GM18909 (cell line): ENCODE measurements around the gene USP10.

ENCODE experiments used
- ATAC-seq: cut with Tn5 transposase; IDR thresholded peaks from one replicate; pipeline ENCODE4 v1.9.1; 2021; ENCODE audit warnings: mild to moderate bottlenecking; ENCODE audit not compliant: unreplicated experiment, poor library complexity

The USP10 gene

DNA sequence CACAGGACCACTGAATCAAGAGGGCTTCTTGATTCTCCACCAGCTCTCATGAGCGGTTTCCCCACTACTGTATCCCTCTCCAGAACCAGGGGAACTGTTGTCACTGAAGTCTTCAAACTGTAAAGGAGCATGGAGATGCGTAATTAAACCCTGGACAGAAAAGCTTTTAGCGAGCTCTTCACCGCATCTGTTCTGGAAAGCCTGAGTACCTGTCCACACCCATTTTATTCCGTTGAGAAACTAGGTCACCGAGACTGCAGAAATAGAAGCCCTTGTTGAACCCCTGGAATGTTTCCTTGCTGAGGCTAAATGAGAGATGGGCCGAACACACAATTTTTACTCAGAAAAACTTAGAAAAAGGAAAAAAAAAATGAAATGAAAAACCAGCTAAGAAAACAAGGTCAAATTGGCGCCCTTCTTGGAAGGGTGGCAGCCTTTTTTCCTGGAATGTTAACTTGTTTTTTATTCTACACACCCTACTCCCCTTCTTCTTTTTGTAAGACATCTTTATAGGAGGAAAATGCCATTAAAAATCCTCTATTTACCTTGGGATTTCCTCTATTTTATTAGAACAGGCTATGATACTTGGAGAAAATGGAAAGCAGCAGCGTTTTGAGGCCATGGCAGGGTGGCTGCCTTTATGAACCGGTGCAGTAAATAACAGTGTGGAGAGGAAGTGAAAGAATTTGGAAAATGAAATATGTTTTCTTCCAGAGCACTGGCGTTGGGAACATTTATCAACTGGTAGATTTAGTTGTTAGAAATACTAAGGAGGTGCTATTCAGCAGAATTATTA is 67.4 kb downstream of the USP10 start:
- no peak for ATAC-seq

DNA sequence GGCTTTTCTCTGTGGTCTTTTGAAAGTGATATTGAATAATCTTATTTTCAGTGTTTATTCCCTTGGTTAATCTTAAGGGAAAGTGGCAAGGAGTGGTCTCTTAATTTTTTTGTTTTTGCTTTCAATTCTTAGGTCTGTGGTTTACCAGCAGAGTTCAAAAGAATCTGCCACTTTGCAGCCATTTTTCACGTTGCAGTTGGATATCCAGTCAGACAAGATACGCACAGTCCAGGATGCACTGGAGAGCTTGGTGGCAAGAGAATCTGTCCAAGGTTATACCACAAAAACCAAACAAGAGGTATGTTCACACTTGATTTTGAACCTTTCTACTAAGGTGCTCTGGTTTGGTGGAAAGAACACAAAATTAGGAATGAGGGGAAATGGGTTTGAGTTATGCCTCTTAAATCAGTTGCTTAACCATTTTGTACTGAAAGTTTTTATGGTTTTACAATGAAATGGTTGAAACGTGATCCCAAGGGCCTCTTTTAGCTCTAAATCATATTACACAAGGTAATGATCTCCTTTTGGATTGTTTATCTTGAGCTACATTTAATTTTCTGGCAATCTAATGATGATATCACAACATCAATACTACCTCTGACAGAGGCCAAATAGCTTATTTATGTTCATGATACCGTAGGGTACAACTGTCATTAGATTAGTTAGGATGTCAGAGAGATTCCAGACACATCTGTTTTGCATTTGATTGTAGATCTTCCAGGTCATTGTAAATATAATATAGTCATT is 68.4 kb downstream of the USP10 start:
- no peak for ATAC-seq

DNA sequence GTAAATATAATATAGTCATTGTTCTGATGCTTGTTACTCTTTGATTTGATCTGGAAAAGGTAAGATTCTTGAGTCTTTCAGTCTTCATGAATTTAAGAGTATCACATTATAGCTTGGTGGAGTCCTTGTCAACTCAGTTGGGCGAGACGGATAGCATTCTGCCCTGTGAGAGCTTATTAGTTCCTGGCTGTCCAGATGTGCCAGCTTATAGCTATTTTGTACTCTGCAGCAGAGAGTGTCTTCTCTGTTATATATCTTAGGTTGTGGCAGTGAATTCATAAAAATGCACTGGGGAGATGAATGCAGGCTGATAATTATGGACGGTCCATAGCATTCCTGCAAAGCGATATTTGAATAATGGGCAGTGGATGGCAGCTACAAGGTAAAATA is 69.0 kb downstream of the USP10 start:
- no peak for ATAC-seq

DNA sequence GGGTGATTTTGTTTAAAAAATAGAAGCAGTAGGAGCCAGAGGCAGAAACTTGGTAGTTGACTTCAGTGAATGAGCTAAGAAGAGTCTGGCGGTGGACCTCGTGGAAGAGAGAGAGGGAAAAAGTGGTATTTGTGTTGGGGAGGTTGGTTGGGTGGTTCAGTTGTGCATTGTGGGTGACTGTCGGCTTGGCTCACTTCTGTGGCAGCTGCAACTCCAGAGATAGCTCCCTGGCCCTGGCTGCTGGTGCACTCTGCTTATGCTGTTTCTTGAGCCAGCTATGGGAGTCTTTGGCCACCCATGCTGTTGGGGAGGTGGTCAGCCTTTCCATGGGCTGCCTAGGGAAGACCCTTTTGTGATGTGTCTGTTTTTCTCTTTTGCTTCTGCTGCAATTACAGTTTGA is 69.6 kb downstream of the USP10 start:
- ATAC-seq: no peak

DNA sequence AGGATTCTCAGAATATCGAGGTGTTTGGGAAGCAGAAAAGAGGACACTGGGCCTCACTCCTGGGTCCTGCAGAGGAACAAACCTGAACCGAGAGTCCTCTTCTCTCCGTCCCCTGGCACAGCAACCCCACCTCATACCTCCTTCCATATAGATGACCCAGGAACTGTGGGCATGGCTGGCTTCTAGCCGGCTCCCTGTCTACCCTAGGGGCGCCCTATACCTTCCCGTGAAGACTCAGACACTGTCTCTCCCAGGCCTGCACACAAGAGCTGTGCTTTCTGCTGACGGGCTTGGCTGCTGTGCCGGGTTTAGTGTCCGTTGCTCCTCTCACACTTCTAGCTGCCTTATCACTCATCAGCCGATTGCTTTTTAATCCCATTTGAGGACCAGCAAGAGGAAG is 73.5 kb downstream of the USP10 start:
- no peak for ATAC-seq

DNA sequence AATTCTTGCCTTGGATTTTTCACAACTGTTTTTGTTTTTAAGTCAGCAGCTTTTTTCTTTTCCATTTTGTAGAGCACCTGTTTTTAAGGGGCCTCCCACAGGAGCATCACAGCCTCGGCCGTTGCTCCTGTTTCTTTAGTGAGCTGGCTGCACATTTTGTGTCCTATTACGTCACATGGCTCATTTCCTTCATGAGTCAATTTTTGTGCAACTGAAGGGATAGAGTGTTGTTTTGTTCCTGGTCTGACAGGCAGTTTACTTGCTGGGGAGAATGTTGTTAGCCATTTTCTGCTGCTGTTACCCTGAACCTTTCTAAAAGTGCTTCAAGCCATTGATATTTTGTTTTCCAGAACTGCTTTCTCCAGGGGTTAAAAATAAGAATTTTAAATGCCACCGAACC is 75.0 kb downstream of the USP10 start:
- ATAC-seq: no peak

DNA sequence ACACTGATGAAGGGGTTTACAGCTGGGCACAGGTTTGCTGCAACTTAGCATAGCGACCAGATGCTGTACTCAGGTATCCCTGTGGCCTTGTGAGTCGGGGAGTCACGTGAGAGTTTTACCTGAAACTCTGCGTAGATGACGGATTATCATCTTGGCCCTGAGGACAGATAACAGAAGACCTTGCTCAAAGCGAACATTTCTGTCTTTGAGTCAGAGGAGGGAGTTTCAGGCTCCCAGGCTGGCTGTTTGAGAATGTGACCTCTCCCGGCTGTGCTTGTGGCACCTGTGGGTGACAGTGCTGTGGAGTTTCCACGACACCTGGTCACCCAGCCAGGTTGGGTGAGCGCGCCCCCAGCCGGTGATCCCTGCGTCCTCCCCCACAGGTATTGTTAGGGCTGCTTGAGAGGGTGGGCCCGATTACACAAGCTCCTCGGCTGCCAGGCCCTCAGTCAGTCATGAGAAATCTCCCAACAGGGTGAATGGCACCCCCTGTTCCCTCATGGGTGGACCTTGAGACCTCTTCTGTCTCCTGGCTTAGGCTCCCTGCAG is 75.5 kb downstream of the USP10 start:
- ATAC-seq: no peak

DNA sequence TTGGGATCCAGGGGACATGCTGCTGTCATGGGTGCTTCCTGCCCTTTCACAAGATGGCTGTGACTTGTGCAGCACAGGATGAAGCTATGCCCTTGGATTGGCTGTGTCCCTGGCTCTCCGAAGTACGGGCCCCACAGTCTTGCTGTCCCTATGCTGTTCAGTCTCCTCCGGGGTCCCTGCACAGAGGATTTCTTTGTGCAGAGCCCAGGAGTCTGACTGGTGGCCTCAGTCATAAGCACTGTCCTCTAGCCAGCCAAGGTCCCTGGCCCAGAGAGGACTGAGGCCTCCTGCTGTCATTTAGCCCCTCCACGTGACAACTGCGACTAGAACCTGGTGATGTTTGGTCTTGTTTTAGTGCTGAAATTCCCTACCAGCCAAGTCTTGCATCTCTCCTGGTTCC is 77.6 kb downstream of the USP10 start:
- no peak for ATAC-seq

DNA sequence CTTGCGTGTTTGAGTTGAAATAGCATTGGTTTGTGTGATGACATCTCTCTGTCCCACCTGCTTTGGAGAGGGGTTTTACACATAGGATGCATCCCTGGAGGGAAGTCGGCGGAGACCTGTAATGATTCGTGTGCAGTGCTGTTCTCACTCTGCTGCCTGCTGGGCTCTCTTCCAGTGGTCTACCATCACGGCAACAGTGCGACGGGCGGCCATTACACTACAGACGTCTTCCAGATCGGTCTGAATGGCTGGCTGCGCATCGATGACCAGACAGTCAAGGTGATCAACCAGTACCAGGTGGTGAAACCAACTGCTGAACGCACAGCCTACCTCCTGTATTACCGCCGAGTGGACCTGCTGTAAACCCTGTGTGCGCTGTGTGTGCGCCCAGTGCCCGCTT is 78.9 kb downstream of the USP10 start:
- ATAC-seq: no peak

DNA sequence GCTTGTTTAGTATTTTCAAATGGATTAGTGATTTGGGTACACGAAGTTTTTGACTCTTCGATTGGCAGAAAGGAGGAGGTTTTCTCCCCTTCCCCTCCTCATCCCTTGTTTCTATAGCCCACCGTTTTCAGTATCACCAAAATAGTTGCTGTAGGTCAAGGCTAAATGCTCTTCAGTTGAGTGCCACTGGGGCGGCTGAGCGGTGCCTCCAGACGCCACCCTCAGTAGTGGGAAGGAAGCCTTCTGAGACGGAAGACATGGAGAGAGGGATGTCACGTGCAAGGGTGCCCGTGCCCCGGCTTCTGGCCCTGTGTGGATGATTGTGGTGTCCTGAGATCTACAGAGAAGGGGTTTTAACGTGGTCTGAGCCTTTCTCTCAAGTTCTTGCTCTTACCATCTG is 80.3 kb downstream of the USP10 start:
- ATAC-seq: no peak

DNA sequence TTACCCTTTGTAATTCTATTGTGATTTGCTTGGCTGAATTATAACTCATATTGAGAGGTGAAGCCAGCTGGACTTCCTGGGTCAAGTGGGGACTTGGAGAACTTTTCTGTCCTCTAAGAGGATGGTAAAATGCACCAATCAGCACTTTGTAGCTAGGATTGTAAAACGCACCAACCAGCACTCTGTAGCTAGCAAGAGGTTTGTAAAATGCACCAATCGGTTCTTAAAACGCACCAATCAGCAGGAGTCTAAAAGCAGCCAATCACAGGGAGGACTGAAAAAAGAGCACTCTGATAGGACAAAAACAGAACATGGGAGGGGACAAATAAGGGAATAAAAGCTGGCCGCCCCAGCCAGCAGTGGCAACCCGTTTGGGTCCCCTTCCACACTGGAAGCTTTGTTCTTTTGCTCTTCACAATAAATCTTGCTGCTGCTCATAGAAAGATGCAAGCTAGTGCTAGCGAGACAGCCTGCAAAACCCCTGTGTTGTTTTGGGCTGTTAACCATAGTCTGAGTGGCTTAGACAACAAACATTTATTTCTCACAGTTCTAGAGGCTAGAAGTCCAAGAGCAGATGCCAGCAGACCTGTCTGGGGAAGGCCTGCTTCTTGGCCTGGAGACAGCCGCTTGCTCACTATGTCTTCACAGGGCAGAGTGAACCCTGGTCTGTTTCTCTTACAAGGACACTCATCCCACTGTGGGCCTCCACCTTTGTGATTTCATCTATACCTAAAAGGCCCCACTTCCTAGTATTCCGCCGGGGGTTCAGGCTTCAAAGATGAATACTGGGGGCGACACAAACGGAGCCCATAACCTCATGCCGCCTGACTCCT is 81.0 kb downstream of the USP10 start:
- ATAC-seq: no peak

DNA sequence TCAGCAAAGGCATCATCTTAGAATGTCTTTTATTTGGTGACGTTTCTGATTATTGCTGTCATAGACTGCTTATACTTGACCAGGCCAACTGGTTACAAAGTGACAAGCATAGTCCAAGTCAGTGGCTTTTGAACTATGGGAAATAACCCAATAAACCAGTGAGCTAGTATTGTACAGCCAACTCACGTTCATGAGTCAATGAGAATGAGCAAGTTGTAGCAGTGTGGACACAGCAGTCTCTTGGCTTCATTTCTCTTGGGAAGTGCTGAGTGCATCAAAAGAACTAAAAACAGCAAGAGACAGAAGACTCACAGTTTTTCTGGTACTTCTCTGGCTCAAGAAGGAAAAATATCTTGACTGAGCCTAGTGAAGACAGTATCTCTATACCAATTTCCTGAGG is 83.0 kb downstream of the USP10 start:
- no peak for ATAC-seq

DNA sequence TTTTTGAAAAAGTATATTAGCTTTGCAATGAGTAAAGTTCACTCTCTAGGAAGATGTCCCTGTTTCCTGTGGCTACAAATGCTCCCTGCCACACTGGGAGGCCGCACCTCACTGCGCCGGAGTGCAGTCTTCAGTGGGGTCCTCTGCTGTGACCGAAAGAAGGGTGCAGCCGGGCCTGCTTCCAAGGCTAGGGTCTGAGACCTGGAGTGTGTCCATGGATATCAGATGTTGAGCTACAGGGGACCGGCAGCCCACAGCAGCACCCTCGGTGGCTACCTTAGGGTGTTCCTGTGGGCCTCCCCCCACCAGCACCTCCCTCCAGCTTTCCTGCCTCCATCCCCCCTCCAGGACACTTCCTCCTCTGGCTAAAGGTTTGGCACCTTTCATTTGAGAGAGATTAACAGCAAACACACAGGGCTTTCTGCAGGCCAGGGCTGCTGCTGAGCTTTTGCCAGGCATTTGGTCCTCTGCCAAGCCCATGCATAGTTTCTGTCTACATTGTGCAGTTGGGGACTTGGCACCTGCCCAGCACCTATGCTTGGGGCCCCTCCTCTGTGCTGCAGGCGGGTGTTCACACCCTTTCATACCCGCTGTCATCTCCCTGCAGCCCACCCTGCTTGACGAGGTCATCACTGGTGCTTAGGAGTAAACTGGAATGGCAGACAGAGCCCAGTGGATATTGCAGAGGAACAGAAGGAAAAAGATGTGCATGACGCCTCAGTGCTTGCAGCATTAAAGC is 86.2 kb downstream of the USP10 start:
- no peak for ATAC-seq

DNA sequence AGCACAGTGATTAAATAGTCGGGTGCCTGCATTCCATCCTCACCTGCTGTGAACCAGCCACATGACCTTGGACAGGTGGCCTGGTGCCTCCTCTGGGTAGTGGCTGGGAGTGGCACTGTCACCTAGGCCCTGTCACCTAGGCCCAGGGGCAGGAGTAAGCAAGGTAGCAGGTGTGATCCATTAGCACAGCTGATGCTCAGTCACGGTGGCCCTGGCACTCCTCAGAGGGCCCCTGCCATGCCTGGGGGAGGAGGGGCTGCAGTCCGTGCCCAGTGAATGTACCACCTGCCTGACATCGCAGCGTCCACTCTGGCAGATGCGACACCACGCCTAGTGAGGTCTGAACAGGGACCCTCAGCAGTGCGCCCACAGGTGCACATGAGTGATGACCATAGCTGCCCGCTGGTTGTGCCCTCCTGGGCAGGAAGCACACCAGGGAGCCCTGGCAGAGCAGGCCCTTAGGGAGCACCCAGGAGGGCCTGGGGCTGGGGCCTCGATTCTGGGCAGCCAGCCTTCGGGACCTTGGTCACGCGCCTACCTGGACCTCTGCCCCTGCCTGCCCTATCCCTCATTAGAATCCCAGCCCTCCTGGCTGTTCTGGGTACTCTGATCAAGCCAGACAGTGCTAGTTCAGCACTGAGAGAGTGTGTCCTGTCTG is 86.9 kb downstream of the USP10 start:
- ATAC-seq: no peak

DNA sequence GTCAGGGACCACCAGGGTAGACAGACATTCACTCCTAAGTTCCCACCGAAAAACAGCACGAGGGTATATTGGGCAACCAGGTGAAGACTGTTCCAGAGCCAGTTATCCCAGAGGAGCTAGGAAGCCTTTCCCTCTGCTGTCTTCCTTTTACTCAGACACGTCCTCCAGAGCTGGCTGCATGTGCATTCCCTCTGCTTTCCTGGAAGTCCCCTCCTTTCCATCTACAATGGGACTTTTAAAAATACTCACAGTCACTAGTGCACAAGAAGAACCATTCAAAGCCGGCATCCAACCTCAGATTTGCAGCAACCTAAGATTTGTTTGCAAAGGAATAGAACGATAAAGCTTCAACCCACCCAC is 87.4 kb downstream of the USP10 start:
- no peak for ATAC-seq

DNA sequence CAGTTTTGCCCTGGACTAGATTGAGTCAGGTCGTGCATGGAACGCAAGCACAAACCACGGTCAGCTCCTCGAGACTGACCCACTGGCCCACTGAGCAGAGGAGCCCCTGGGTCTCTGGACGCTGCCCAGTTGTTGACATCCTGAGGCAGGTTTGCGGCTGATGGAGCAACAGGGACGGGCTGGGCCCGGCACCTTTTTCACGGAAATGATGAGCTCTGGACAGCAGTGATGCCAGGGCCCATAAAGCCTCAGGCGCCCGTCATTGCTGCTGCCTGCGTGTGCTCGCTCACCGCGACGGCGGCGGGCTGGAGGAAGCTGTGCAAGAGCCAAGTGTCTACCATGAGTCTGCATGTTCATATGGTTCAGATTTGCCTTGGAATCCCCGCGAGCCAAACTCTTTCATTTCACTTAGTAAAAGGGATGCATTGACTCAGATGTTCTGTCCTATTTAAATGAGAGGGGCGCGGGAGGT is 89.2 kb downstream of the USP10 start:
- no peak for ATAC-seq

DNA sequence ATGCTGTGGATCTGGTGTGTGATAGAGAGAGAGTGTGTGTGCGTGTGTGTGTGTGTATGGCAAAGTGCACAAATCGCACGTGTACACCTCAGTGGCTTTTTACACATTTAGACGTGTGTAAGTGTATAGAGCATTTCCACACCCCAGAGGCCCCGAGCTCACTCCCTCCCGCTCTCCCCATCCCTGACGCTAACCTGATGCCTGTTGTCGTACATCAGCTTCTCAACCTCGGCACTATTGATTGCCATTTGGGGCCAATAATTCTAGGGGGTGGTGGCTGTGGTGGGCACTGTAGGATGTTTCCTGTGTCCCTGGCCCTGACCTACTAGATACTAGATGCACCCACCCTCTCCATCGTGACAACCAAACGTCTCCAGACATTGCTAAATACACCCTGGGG is 89.6 kb downstream of the USP10 start:
- no peak for ATAC-seq

DNA sequence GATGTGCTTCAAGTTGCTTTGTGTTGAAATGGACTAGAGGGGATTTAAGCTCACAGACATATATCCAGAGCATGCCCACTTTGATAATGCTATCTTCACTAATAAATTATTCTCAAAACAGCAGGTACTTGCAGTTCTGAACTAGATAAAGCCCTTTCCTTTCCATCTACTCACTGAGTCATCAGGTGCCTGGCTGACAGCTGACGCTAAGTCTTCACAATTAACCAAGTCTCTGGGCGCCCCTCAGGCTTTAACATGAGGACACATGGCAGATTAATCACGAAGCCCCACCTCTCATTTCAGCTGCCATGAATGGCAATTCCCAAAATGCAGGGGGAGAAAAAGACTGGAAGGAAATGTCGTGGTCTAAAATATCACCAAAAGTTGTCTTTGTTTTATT is 90.5 kb downstream of the USP10 start:
- no peak for ATAC-seq

DNA sequence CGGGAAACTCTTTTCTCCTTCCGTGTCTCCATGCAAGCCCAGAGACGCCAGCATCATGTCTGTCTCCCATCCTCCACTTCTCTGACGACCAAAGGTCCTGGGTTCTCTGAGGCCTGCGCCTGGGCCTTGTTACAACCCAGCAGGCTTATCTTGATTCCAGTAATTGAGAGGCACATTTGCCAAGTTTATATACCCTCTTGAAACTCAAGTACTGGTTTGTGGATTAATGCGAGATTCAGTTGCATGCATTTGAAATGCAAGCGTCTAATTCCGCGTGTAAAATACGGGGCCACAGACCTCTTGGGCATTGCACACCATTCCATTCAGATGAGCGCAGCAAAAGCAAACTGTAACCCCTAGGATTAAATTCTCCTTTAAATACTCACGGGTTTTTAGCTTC is 91.3 kb downstream of the USP10 start:
- ATAC-seq: no peak

DNA sequence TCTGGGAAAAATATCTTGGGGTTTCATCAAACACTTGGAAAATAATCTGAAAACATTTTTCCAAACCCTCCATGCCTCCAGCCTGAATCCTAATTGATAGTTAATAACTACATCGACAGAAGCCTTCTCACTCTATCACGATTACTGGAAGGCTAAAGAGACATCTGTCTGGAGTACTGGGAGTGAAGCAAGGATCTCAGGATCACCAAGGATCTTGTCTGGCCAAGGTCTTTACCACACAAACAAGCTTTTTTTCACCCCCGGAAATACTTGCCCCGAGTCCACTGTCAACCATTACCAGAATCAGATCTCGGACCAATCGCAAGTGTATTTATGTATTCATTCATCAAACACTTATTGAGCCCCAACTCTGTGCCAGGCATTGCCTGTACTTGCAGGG is 91.7 kb downstream of the USP10 start:
- no peak for ATAC-seq
